A549 (cell line): ENCODE measurements around the gene NCOA3. TPM values are rescaled to one million over a fixed set of nuclear protein-coding genes. Genes with fewer than 3 reads are reported as not detected.

Source experiments
- ATAC-seq, 2 experiments: fragments of 200-7000 bp in 1 of 2; fragments of >200 bp in 1 of 2; cut with Nextera tagmentation in 1 of 2; cut with Tn5 transposase in 1 of 2; 3 replicates each; pipeline versions ENCODE4 v1.8.0 to v1.9.1; 2018 to 2020; ENCODE audit warnings: mild to moderate bottlenecking in 1 of 2, moderate library complexity in 1 of 2
- CTCF ChIA-PET: fragments of 300-600 bp; sonication (Branson Sonifier 250); formaldehyde crosslinking; extraction: SDS; loops from one replicate; lab custom pipeline; 2021; ENCODE audit warnings: antibody characterized with exemption, inconsistent platforms; lab: Yijun Ruan, JAX
- POLR2A ChIA-PET: fragments of 350-600 bp; formaldehyde crosslinking; extraction: SDS; loops from one replicate; lab custom pipeline; 2021; ENCODE audit warnings: antibody characterized with exemption, inconsistent platforms; lab: Yijun Ruan, JAX
- DNase-seq, 2 experiments: peaks; one replicate each; pipeline versions ENCODE4 v3.0.0 to v3.0.0-alpha.2; 2011 to 2016; ENCODE audit warnings: low read depth in 1 of 2, low spot score in 1 of 2
- FAIRE-seq: peaks from 2 replicates; lab custom pipeline; 2011; peaks lifted over from hg19 to GRCh38; lab: Jason Lieb, UNC
- H3K27ac ChIP-seq, 2 experiments: fragments of >200 bp; sonication (Bioruptor Twin); formaldehyde crosslinking; 3 replicates each; pipeline ENCODE4 v1.5.1; 2016 to 2017
- H3K4me1 ChIP-seq: fragments of >200 bp; sonication (Bioruptor Twin); formaldehyde crosslinking; 3 replicates; pipeline ENCODE4 v1.6.1; 2016
- H3K4me2 ChIP-seq: fragments of >200 bp; sonication (Bioruptor Twin); formaldehyde crosslinking; 3 replicates; pipeline ENCODE4 v1.6.1; 2016
- H3K4me3 ChIP-seq: fragments of >200 bp; sonication (Bioruptor Twin); formaldehyde crosslinking; 3 replicates; pipeline ENCODE4 v1.5.1; 2016
- H3K9me3 ChIP-seq: fragments of >200 bp; sonication (Bioruptor Twin); formaldehyde crosslinking; 3 replicates; pipeline ENCODE4 v1.6.1; 2016
- CBX2 ChIP-seq: fragments of 200-600 bp; sonication (generic); IDR thresholded peaks from 2 replicates; pipeline ENCODE4 v1.6.1; 2016; ENCODE audit warnings: low read depth, mild to moderate bottlenecking, borderline replicate concordance
- CHD2 ChIP-seq: fragments of 150-350 bp; IDR thresholded peaks from 2 replicates; pipeline ENCODE4 v1.6.1; 2014; ENCODE audit warnings: low read length; ENCODE audit not compliant: partially characterized antibody
- E2F6 ChIP-seq: IDR thresholded peaks from 2 replicates; pipeline ENCODE4 v1.6.1; 2012; ENCODE audit warnings: low read depth, borderline replicate concordance
- EP300 ChIP-seq, 2 experiments: fragments of >200 bp; sonication (Bioruptor Twin); formaldehyde crosslinking; IDR thresholded peaks; 2 replicates in 1 of 2; 3 replicates in 1 of 2; pipeline ENCODE4 v1.6.1; 2016 to 2017
- FOSB ChIP-seq: fragments of 250-450 bp; sonication (Bioruptor Pico); IDR thresholded peaks from 2 replicates; pipeline ENCODE4 v1.5.0; 2020; ENCODE audit warnings: mild to moderate bottlenecking, moderate library complexity
- FOSL2 ChIP-seq, 2 experiments: fragments of 450-650 bp in 1 of 2; fragments of >200 bp in 1 of 2; sonication (Bioruptor Twin) in 1 of 2; formaldehyde crosslinking; IDR thresholded peaks; 2 replicates each; pipeline versions ENCODE4 v1.5.0 to v1.6.1; 2016 to 2020; ENCODE audit warnings: mild to moderate bottlenecking in 1 of 2, moderate library complexity in 1 of 2
- HDAC2 ChIP-seq: fragments of 200-600 bp; sonication (generic); IDR thresholded peaks from 2 replicates; pipeline ENCODE4 v1.6.1; 2016
- HEYL ChIP-seq: fragments of 250-450 bp; sonication (Bioruptor Pico); IDR thresholded peaks from 2 replicates; pipeline ENCODE4 v1.8.0; 2021; ENCODE audit warnings: mild to moderate bottlenecking, moderate library complexity
- HMGXB4 ChIP-seq: fragments of 250-450 bp; sonication (Bioruptor Pico); IDR thresholded peaks from 2 replicates; pipeline ENCODE4 v1.5.0; 2021; ENCODE audit warnings: mild to moderate bottlenecking, moderate library complexity, borderline replicate concordance
- HOXB5 ChIP-seq: fragments of 250-450 bp; sonication (Bioruptor Pico); IDR thresholded peaks from 2 replicates; pipeline ENCODE4 v1.5.0; 2020; ENCODE audit warnings: mild to moderate bottlenecking, moderate library complexity
- JUN ChIP-seq, 2 experiments: fragments of >200 bp; sonication (Bioruptor Twin); formaldehyde crosslinking; IDR thresholded peaks; 2 replicates in 1 of 2; 3 replicates in 1 of 2; pipeline ENCODE4 v1.6.1; 2016 to 2017
- JUNB ChIP-seq: fragments of >200 bp; sonication (Bioruptor Twin); formaldehyde crosslinking; IDR thresholded peaks from 2 replicates; pipeline ENCODE4 v1.6.1; 2016
- KDM1A ChIP-seq: fragments of 200-600 bp; sonication (generic); IDR thresholded peaks from 2 replicates; pipeline ENCODE4 v1.6.1; 2016; ENCODE audit warnings: low read depth, mild to moderate bottlenecking
- KDM5A ChIP-seq: fragments of 200-600 bp; sonication (generic); IDR thresholded peaks from 2 replicates; pipeline ENCODE4 v1.6.1; 2016; ENCODE audit warnings: antibody characterized with exemption, mild to moderate bottlenecking
- MAX ChIP-seq: IDR thresholded peaks from 2 replicates; pipeline ENCODE4 v1.6.1; 2012
- MYC ChIP-seq: IDR thresholded peaks from 2 replicates; pipeline ENCODE4 v1.6.1; 2012; ENCODE audit warnings: mild to moderate bottlenecking, inconsistent platforms, low read length, improper control_type of control experiment, borderline replicate concordance
- NR3C1 ChIP-seq: fragments of >200 bp; sonication (Bioruptor Twin); formaldehyde crosslinking; IDR thresholded peaks from 3 replicates; pipeline ENCODE4 v1.6.1; 2017
- POLR2A ChIP-seq: IDR thresholded peaks from 2 replicates; pipeline ENCODE4 v1.6.1; 2012; ENCODE audit warnings: mild to moderate bottlenecking, low read length
- RAD21 ChIP-seq, 2 experiments: fragments of >200 bp in 1 of 2; sonication (Bioruptor Twin) in 1 of 2; formaldehyde crosslinking in 1 of 2; IDR thresholded peaks in 1 of 2; conservative IDR thresholded peaks in 1 of 2; 2 replicates in 1 of 2; 3 replicates in 1 of 2; pipeline ENCODE4 v1.6.1; 2012 to 2018; ENCODE audit warnings: inconsistent platforms in 1 of 2
- SREBF2 ChIP-seq: fragments of 450-650 bp; IDR thresholded peaks from 2 replicates; pipeline ENCODE4 v1.6.1; 2014; ENCODE audit warnings: mild to moderate bottlenecking, moderate library complexity
- TFCP2L1 ChIP-seq: fragments of 250-450 bp; sonication (Bioruptor Pico); IDR thresholded peaks from 2 replicates; pipeline ENCODE4 v1.5.0; 2021; ENCODE audit warnings: mild to moderate bottlenecking
- ZFP36 ChIP-seq: fragments of 450-650 bp; IDR thresholded peaks from 2 replicates; pipeline ENCODE4 v1.6.1; 2014; ENCODE audit warnings: borderline replicate concordance; ENCODE audit not compliant: partially characterized antibody
- ZSCAN20 ChIP-seq: fragments of 250-450 bp; sonication (Bioruptor Pico); IDR thresholded peaks from 2 replicates; pipeline ENCODE4 v1.8.0; 2022; ENCODE audit warnings: mild to moderate bottlenecking, moderate library complexity
- WGBS: methylation state at CpG from one replicate; pipeline ENCODE4 v1.1.6; 2017; ENCODE audit errors: missing lambda C conversion rate; 5-methylcytosine and 5-hydroxymethylcytosine counted together
- polyA plus RNA-seq, 4 experiments: library from polyadenylated mRNA; depleted of rRNA in 3 of 4; stranded (reverse); fragments of >200 nt; fragmentation: RNase III in 1 of 4; extraction: RNeasy Plus Mini Kit Qiagen cat#74134 plus additional on column Dnase treatment in 1 of 4; gene quantifications; 2 replicates in 3 of 4; 3 replicates in 1 of 4; pipeline ENCODE4 v1.2.3, GENCODE V29; 2011 to 2017
- TF ChIP-seq, protein P1 (sequence below): fragments of 150-350 bp; IDR thresholded peaks from 2 replicates; pipeline ENCODE4 v1.6.1; 2014; ENCODE audit warnings: low read depth, mild to moderate bottlenecking, low read length
- TF ChIP-seq, protein P2 (sequence below): fragments of >200 bp; sonication (Bioruptor Twin); formaldehyde crosslinking; IDR thresholded peaks from 3 replicates; pipeline ENCODE4 v1.5.1; 2016
- TF ChIP-seq, protein P3 (sequence below): fragments of 450-650 bp; IDR thresholded peaks from 2 replicates; pipeline ENCODE4 v1.6.1; 2014; ENCODE audit warnings: antibody characterized with exemption

The NCOA3 gene
- polyA plus RNA-seq, 2 of the 4 experiments (the other 2 are of a cell fraction), result 42.9 to 136 TPM

DNA sequence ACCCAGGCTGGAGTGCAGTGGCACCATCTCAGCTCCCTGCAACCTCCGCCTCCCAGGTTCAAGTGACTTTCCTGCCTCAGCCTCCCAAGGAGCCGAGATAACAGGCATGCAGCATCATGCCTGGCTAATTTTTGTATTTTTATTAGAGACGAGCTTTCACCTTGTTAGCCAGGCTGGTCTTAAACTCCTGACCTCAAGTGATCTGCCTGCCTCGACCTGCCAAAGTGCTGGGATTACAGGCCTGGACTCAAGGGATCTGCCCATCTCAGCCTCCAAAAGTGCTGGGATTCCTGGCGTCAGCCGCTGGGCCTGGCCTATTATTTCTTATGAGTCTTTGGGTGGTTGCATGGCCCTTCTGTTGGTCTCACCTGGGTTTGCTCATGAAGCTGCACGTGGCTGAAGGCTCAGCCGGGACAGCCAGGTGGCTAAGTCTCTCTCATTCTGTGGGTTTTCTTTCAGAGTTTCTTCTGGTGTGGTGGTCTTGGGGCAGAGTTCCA lies 45.6 kb upstream of the NCOA3 start:
- ATAC-seq (no peak), FAIRE-seq (no peak), DNase-seq (no peak)
- TF ChIP-seq MYC (no peak), EP300 (IDR thresholded peaks at IDR 0.05) (no peak), FOSB (no peak), HMGXB4 (no peak), NR3C1 (no peak), HEYL (CRISPR knock-in tag) (no peak), KDM5A (no peak), MAX (no peak), SREBF2 (no peak), HDAC2 (no peak), ZSCAN20 (CRISPR knock-in tag) (no peak), JUN (IDR thresholded peaks at IDR 0.05) (no peak)
- TF ChIP-seq, protein P1, sequence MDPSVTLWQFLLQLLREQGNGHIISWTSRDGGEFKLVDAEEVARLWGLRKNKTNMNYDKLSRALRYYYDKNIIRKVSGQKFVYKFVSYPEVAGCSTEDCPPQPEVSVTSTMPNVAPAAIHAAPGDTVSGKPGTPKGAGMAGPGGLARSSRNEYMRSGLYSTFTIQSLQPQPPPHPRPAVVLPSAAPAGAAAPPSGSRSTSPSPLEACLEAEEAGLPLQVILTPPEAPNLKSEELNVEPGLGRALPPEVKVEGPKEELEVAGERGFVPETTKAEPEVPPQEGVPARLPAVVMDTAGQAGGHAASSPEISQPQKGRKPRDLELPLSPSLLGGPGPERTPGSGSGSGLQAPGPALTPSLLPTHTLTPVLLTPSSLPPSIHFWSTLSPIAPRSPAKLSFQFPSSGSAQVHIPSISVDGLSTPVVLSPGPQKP, result no peak
- 84% methylated on average over 6 of the region's 8 CpGs for WGBS
- CTCF ChIA-PET, result interaction anchor here (0.6 to 3.9 kb wide), 12 partner anchors 8 to 1573 kb away, joined by 3 to 19 read pairs (median 4); partner anchors contain the start of gene NCOA3
- Histone ChIP-seq H3K9me3 (peaks cover 11% of the 10 kb centered on the region), H3K4me3 (no peak overlapping the region), H3K27ac (peak overlapping the region; percentile 87 to 90), H3K4me1 (peaks cover 73% of the 10 kb centered on the region), H3K4me2 (peak overlapping the region; percentile 49)
- POLR2A ChIA-PET, result interaction anchor here (1.0 kb wide), 2 partner anchors 46 kb away, joined by 3 to 4 read pairs; partner anchors contain the start of gene NCOA3

GRCh38 chr20:47456952-47457724 lies 44.5 kb upstream of the NCOA3 start:
- Histone ChIP-seq H3K9me3 (peaks cover 11% of the 10 kb centered on the region), H3K4me3 (no peak overlapping the region), H3K4me2 (peak overlapping the region; percentile 49), H3K27ac (peak overlapping the region; percentile 87 to 90), H3K4me1 (peaks cover 77% of the 10 kb centered on the region)
- POLR2A ChIA-PET, result interaction anchor here (1.0 kb wide), 1 partner anchor 45 kb away, joined by 4 read pairs; the partner anchor contains the start of gene NCOA3
- 10% methylated on average over 13 of the region's 13 CpGs for WGBS
- CTCF ChIA-PET, result interaction anchor here (0.9 to 3.9 kb wide), 6 partner anchors 11 to 703 kb away, joined by 3 to 16 read pairs (median 4); no protein-coding TSS in a partner anchor
- peak; percentile 22 to 58; a peak in 3 of 6 replicates for ATAC-seq
- FAIRE-seq, result peak; percentile 90
- DNase-seq, result peak; percentile 79 to 94
- TF ChIP-seq JUN (IDR thresholded peaks at IDR 0.05) (peak; percentile 90 to 93), HOXB5 (CRISPR knock-in tag) (no peak), HMGXB4 (no peak), FOSL2 (IDR thresholded peaks at IDR 0.05) (peak; percentile 86), FOSL2 (CRISPR knock-in tag; IDR thresholded peaks at IDR 0.05) (peak; percentile 95), ZFP36 (peak; percentile 26), RAD21 (conservative IDR thresholded peaks at IDR 0.05 in 1 of 2, IDR thresholded peaks at IDR 0.05 in 1 of 2) (peak in 1 of 2 experiments; percentile 24; a peak in 3 of 5 replicates), MAX (peak; percentile 80), SREBF2 (no peak), JUNB (peak; percentile 90), E2F6 (no peak), CHD2 (no peak), FOSB (no peak), KDM1A (0 out of 2 replicates have a peak, but pooled peaks have one; percentile 49), HEYL (CRISPR knock-in tag) (no peak), KDM5A (no peak), TFCP2L1 (CRISPR knock-in tag) (no peak), POLR2A (no peak), CBX2 (no peak)
- TF ChIP-seq, protein P2, sequence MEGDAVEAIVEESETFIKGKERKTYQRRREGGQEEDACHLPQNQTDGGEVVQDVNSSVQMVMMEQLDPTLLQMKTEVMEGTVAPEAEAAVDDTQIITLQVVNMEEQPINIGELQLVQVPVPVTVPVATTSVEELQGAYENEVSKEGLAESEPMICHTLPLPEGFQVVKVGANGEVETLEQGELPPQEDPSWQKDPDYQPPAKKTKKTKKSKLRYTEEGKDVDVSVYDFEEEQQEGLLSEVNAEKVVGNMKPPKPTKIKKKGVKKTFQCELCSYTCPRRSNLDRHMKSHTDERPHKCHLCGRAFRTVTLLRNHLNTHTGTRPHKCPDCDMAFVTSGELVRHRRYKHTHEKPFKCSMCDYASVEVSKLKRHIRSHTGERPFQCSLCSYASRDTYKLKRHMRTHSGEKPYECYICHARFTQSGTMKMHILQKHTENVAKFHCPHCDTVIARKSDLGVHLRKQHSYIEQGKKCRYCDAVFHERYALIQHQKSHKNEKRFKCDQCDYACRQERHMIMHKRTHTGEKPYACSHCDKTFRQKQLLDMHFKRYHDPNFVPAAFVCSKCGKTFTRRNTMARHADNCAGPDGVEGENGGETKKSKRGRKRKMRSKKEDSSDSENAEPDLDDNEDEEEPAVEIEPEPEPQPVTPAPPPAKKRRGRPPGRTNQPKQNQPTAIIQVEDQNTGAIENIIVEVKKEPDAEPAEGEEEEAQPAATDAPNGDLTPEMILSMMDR, result no peak
- TF ChIP-seq, protein P3, sequence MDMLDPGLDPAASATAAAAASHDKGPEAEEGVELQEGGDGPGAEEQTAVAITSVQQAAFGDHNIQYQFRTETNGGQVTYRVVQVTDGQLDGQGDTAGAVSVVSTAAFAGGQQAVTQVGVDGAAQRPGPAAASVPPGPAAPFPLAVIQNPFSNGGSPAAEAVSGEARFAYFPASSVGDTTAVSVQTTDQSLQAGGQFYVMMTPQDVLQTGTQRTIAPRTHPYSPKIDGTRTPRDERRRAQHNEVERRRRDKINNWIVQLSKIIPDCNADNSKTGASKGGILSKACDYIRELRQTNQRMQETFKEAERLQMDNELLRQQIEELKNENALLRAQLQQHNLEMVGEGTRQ, result no peak
